Inferior parietal cortex (tissue), 1 donor: Measurements from ENCODE around the gene CPLX1.

ENCODE experiments used
- DNase-seq: peaks from one replicate; pipeline ENCODE4 v3.0.0-alpha.2; 2016; ENCODE audit errors: extremely low spot score

The CPLX1 gene

GRCh38 chr4:735583-735982 is 90.3 kb downstream of the CPLX1 start:
- no peak for DNase-seq
